ENCODE results near the gene LUC7L3.

GRCh38 chr17:50785946-50786570 is 66.7 kb downstream of the LUC7L3 start:
- TF ChIP-seq CTCF (IDR thresholded peaks at IDR 0.05) (no peak), POLR2A (IDR thresholded peaks at IDR 0.05) (no peak)

Data from lower leg skin (tissue), 3 donors.